Body of pancreas (tissue), 4 donors: ENCODE data around the gene COL4A2.
"Not testable (repeated sequence)": the region's sequence is repeated elsewhere in the genome, so short reads cannot be mapped to it uniquely, and the experiment has no call there.

Experiments
- POLR2A ChIP-seq, 3 donors: fragments of 450-650 bp; IDR thresholded peaks; one replicate each; pipeline ENCODE4 v1.6.1; 2016; ENCODE audit warnings: antibody characterized with exemption in 3 of 3, mild to moderate bottlenecking in 2 of 3
- TF ChIP-seq, protein P1 (sequence below), 7 experiments: fragments of 450-650 bp in 4 of 7; fragments of 200-600 bp in 3 of 7; sonication (generic) in 3 of 7; IDR thresholded peaks; one replicate each; pipeline ENCODE4 v1.5.1; 2016 to 2019; ENCODE audit warnings: antibody characterized with exemption in 7 of 7

DNA sequence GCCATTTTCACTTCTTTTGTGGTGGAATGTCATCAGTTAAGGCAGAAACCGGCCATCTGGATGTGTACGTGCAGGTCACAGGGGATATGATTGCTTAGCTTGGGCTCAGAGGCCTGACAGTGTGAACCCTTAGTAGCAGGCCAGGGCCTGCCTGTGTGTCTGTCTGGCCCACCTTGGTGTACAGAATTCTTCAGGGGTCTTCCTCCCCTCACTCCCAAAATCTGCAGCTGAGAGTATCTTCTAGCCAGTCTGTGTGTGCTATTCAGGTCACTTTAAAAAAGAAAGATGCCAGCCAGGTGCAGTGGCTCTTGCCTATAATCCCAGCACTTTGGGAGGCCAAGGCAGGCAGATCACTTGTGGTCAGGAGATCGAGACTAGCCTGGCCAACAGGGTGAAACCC lies 179.8 kb downstream of the COL4A2 start:
- TF ChIP-seq, protein P1, sequence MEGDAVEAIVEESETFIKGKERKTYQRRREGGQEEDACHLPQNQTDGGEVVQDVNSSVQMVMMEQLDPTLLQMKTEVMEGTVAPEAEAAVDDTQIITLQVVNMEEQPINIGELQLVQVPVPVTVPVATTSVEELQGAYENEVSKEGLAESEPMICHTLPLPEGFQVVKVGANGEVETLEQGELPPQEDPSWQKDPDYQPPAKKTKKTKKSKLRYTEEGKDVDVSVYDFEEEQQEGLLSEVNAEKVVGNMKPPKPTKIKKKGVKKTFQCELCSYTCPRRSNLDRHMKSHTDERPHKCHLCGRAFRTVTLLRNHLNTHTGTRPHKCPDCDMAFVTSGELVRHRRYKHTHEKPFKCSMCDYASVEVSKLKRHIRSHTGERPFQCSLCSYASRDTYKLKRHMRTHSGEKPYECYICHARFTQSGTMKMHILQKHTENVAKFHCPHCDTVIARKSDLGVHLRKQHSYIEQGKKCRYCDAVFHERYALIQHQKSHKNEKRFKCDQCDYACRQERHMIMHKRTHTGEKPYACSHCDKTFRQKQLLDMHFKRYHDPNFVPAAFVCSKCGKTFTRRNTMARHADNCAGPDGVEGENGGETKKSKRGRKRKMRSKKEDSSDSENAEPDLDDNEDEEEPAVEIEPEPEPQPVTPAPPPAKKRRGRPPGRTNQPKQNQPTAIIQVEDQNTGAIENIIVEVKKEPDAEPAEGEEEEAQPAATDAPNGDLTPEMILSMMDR (IDR thresholded peaks at IDR 0.05): not testable (repeated sequence)
- TF ChIP-seq POLR2A (IDR thresholded peaks at IDR 0.05): not testable (repeated sequence)
